ENCODE results near the gene TCF7L2. TPM values are rescaled to one million over a fixed set of nuclear protein-coding genes. Genes with fewer than 3 reads are reported as not detected.

TCF7L2 gene
- total and polyA plus RNA-seq, 9 of the 15 experiments (the other 6 are each of a cell fraction or from before 2014, with no cell fraction given), result 0.32 to 2.8 (median 0.92) TPM

DNA sequence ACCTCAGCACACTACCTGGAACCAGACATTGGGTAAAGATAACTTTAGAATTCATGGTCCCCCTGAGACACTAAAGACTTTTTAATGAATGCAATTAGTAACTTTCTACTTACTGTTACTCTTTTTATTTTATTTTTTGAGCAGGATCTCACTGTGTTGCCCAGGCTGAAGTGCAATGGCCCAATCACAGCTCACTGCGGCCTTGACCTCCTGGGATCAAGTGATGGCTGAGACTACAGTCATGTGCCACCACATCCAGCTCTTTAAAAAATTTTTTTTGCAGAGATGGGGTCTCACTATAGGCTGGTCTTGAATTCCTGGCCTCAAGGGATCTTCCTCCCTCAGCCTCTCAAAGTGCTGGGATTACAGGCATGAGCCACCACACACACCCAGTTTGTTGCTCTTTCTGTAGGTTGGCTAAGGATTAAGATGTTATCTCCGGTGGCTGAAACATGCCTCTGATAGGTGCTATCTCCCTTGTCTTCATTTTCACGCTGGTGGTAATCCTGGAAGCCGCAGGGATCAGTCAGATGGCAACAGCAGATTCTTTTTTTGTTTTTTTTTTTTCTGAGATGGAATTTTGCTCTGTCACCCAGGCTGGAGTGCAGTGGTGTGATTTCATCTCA, 128.3 kb downstream of the TCF7L2 start:
- in situ Hi-C loops (cut with MboI), result no loop called here

More for the DNA sequence above, 128.3 kb downstream of the TCF7L2 start:
- Histone ChIP-seq H3K4me1 (replicated peaks in 1 of 2; ENCODE audit: control insufficient read depth in 2 of 2, insufficient read depth in 2 of 2, low read length in 2 of 2) (peaks cover 6 to 7% of the 10 kb centered on the region in 2 experiments; a peak in 4 of 5 replicates), H3K79me2 (ENCODE audit: control insufficient read depth, insufficient read depth, low read length) (no peaks in the 10 kb centered on the region), H3K9me3 (replicated peaks; ENCODE audit: control insufficient read depth, insufficient read depth, low read depth, low read length) (no peaks in the 10 kb centered on the region), H4K20me1 (replicated peaks; ENCODE audit: control insufficient read depth, insufficient read depth, low read length) (no peaks in the 10 kb centered on the region), H3K9ac (ENCODE audit: insufficient read depth in 1 of 2, low read depth in 2 of 2, low read length in 2 of 2) (no peak overlapping the region), H3K9me1 (ENCODE audit: control insufficient read depth, insufficient read depth, low read length) (no peaks in the 10 kb centered on the region), H3K4me3 (no peak overlapping the region), H3K27ac (ENCODE audit: extremely low read depth, low read depth, low read length) (no peak overlapping the region), H3K36me3 (ENCODE audit: control insufficient read depth, insufficient read depth, low read length) (no peaks in the 10 kb centered on the region), H3K4me2 (ENCODE audit: insufficient read depth, low read length) (no peak overlapping the region), H3K27me3 (ENCODE audit: control insufficient read depth in 2 of 2, insufficient read depth in 2 of 2, low read length in 2 of 2) (no peaks in the 10 kb centered on the region; a peak in 1 of 5 replicates), H2AFZ (ENCODE audit: low read depth, low read length) (no peak overlapping the region)
- no peak for ATAC-seq
- FAIRE-seq, result no peak
- no TSS peak for BruUV-seq (replicated peaks)
- TF ChIP-seq NFE2 (IDR thresholded peaks at IDR 0.05; ENCODE audit: low read depth) (0 out of 2 replicates have a peak, but pooled peaks have one; percentile 6), RAD51 (IDR thresholded peaks at IDR 0.05; ENCODE audit: borderline replicate concordance, low read depth) (no peak), POLR2A (conservative IDR thresholded peaks at IDR 0.05) (no peak), EP300 (IDR thresholded peaks at IDR 0.05; ENCODE audit: low read length) (0 out of 2 replicates have a peak, but pooled peaks have one; percentile 15), CBFA2T3 (IDR thresholded peaks at IDR 0.05) (peak; percentile 31), STAT5B (CRISPR knock-in tag; IDR thresholded peaks at IDR 0.05) (no peak), RCOR1 (IDR thresholded peaks at IDR 0.05; ENCODE audit: borderline replicate concordance in 1 of 2, low read depth in 2 of 2, low read length in 2 of 2) (peak in 1 of 2 experiments; percentile 14; a peak in 1 of 4 replicates), ZNF143 (CRISPR knock-in tag; IDR thresholded peaks at IDR 0.05) (no peak)
- ChIA-PET CTCF (ENCODE audit: low intra/inter-chr PET ratio) (no interaction called here), POLR2A (no interaction called here)
- intact Hi-C loops (cut with micrococcal nuclease), result no loop called here
- 12% methylated on average over 4 of the region's 4 CpGs for WGBS (ENCODE audit: insufficient coverage, low coverage, missing lambda C conversion rate)
- no peak for DNase-seq (ENCODE audit: extremely low read depth in 1 of 4, low spot score in 3 of 4)
